ENCODE data around the gene DMD.

GRCh38 chrX:33183361-33183760 lies 28.0 kb downstream of the DMD start:
- TF ChIP-seq, protein P1, sequence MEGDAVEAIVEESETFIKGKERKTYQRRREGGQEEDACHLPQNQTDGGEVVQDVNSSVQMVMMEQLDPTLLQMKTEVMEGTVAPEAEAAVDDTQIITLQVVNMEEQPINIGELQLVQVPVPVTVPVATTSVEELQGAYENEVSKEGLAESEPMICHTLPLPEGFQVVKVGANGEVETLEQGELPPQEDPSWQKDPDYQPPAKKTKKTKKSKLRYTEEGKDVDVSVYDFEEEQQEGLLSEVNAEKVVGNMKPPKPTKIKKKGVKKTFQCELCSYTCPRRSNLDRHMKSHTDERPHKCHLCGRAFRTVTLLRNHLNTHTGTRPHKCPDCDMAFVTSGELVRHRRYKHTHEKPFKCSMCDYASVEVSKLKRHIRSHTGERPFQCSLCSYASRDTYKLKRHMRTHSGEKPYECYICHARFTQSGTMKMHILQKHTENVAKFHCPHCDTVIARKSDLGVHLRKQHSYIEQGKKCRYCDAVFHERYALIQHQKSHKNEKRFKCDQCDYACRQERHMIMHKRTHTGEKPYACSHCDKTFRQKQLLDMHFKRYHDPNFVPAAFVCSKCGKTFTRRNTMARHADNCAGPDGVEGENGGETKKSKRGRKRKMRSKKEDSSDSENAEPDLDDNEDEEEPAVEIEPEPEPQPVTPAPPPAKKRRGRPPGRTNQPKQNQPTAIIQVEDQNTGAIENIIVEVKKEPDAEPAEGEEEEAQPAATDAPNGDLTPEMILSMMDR (IDR thresholded peaks at IDR 0.05; ENCODE audit: control extremely low read depth in 1 of 3, insufficient read depth in 1 of 3, low read depth in 1 of 3, low read length in 3 of 3): no peak
- no peak for TF ChIP-seq TAF1 (IDR thresholded peaks at IDR 0.05; ENCODE audit: low read depth, low read length)
- no peak for TF ChIP-seq RFX5 (IDR thresholded peaks at IDR 0.05; ENCODE audit: borderline replicate concordance, low read depth, low read length)
- TF ChIP-seq BACH1 (IDR thresholded peaks at IDR 0.05; ENCODE audit: low read length): no peak
- TF ChIP-seq BCL11A (IDR thresholded peaks at IDR 0.05; ENCODE audit: low read depth in 2 of 2, low read length in 2 of 2): no peak
- TF ChIP-seq POLR2A (IDR thresholded peaks at IDR 0.05; ENCODE audit: control extremely low read depth in 1 of 2, low read depth in 2 of 2, low read length in 2 of 2): no peak
- no peak for TF ChIP-seq EP300 (IDR thresholded peaks at IDR 0.05; ENCODE audit: borderline replicate concordance in 1 of 2, low read depth in 2 of 2, low read length in 2 of 2)
- no peak for TF ChIP-seq EZH2 (IDR thresholded peaks at IDR 0.05; ENCODE audit: low read depth, low read length, severe bottlenecking)
- no peak for TF ChIP-seq POLR2AphosphoS5 (IDR thresholded peaks at IDR 0.05; ENCODE audit: low read depth, low read length)
- no peak for TF ChIP-seq SP1 (IDR thresholded peaks at IDR 0.05; ENCODE audit: low read depth, low read length)
- TF ChIP-seq KDM1A (IDR thresholded peaks at IDR 0.05; ENCODE audit: borderline replicate concordance, low read length): no peak
- no peak for TF ChIP-seq MAFK (IDR thresholded peaks at IDR 0.05; ENCODE audit: low read depth, low read length)

All from H1 (cell line).